Stimulated activated CD4-positive, alpha-beta T cell treated with anti-CD3 and anti-CD28 coated beads, Interleukin-12 subunit alpha, Interleukin-12 subunit beta, amount 100 ng/mL, for 4 hours (primary cell): ENCODE data around the gene ANKEF1.
A peak's percentile ranks its signal among the peaks of the same experiment; 100 is the strongest.
"Not testable (repeated sequence)": the region's sequence is repeated elsewhere in the genome, so short reads cannot be mapped to it uniquely, and the experiment has no call there.

ENCODE experiments used
- DNase-seq: peaks from one replicate; pipeline ENCODE4 v3.0.0-alpha.2; 2020

The ANKEF1 gene

GRCh38 chr20:10034717-10035571 lies at the start of gene ANKEF1:
Gene ANKEF1 (plus strand): TSS chr20:10034987. CDS start chr20:10038302, 3,315 bp downstream.
- DNase-seq = peak; percentile 58

GRCh38 chr20:9985281-9985680 lies 49.5 kb upstream of the ANKEF1 start:
- DNase-seq = no peak

- DNase-seq = no peak
These were observed 49.0 kb upstream of the ANKEF1 start for GRCh38 chr20:9985773-9986172.

GRCh38 chr20:9989066-9989724 lies 45.6 kb upstream of the ANKEF1 start:
- no peak for DNase-seq

GRCh38 chr20:9993137-9993536 lies 41.6 kb upstream of the ANKEF1 start:
- DNase-seq = no peak

GRCh38 chr20:9994676-9995075 lies 40.1 kb upstream of the ANKEF1 start:
- DNase-seq = no peak

- no peak for DNase-seq
These were observed 39.1 kb upstream of the ANKEF1 start for GRCh38 chr20:9995510-9996272.

- DNase-seq = no peak
These were observed 37.8 kb upstream of the ANKEF1 start for GRCh38 chr20:9996944-9997343.

- no peak for DNase-seq
These were observed 35.1 kb upstream of the ANKEF1 start for GRCh38 chr20:9999645-10000044.

GRCh38 chr20:10002866-10003265 lies 31.9 kb upstream of the ANKEF1 start:
- DNase-seq = no peak

- no peak for DNase-seq
These were observed 29.9 kb upstream of the ANKEF1 start for GRCh38 chr20:10004900-10005299.

GRCh38 chr20:10005885-10006284 lies 28.9 kb upstream of the ANKEF1 start:
- DNase-seq = no peak

- DNase-seq = no peak
These were observed 28.2 kb upstream of the ANKEF1 start for GRCh38 chr20:10006447-10007090.

- no peak for DNase-seq
These were observed 27.6 kb upstream of the ANKEF1 start for GRCh38 chr20:10007158-10007557.

- no peak for DNase-seq
These were observed 27.0 kb upstream of the ANKEF1 start for GRCh38 chr20:10007747-10008146.

GRCh38 chr20:10012464-10012863 lies 22.3 kb upstream of the ANKEF1 start:
- no peak for DNase-seq

- no peak for DNase-seq
These were observed 20.4 kb upstream of the ANKEF1 start for GRCh38 chr20:10014431-10014830.

- no peak for DNase-seq
These were observed 13.8 kb upstream of the ANKEF1 start for GRCh38 chr20:10020937-10021336.

- DNase-seq = no peak
These were observed 12.2 kb upstream of the ANKEF1 start for GRCh38 chr20:10022625-10023024.

- no peak for DNase-seq
These were observed 10.9 kb upstream of the ANKEF1 start for GRCh38 chr20:10023911-10024310.

- not testable (repeated sequence) for DNase-seq
These were observed 3.2 kb upstream of the ANKEF1 start for GRCh38 chr20:10031451-10032215.

- DNase-seq = not testable (repeated sequence)
These were observed 2.5 kb upstream of the ANKEF1 start for GRCh38 chr20:10032269-10032668.
